Skeletal muscle tissue (tissue), 4 donors: ENCODE measurements around the gene MYO3B. TPM values are rescaled to one million over a fixed set of nuclear protein-coding genes. Genes with fewer than 3 reads are reported as not detected.

Source experiments
- H3K27ac ChIP-seq: one replicate; pipeline ENCODE4 v1.7.0; 2013; ENCODE audit warnings: mild to moderate bottlenecking, low read depth, low read length, inconsistent platforms
- H3K27me3 ChIP-seq, 3 donors: one replicate each; pipeline ENCODE4 v1.7.0; 2013; ENCODE audit warnings: low read length in 3 of 3; ENCODE audit not compliant: control insufficient read depth in 3 of 3, insufficient read depth in 3 of 3
- H3K36me3 ChIP-seq, 3 donors: one replicate each; pipeline ENCODE4 v1.7.0; 2013; ENCODE audit warnings: low read length in 3 of 3; ENCODE audit not compliant: control insufficient read depth in 3 of 3, insufficient read depth in 3 of 3
- H3K4me1 ChIP-seq, 3 donors: one replicate each; pipeline ENCODE4 v1.7.0; 2013; ENCODE audit warnings: low read length in 3 of 3, mild to moderate bottlenecking in 3 of 3; ENCODE audit not compliant: control insufficient read depth in 3 of 3, insufficient read depth in 3 of 3
- H3K4me3 ChIP-seq, 3 donors: one replicate each; pipeline ENCODE4 v1.7.0; 2013; ENCODE audit warnings: low read length in 3 of 3
- H3K9ac ChIP-seq, 3 donors: one replicate each; pipeline ENCODE4 v1.7.0; 2013; ENCODE audit warnings: low read length in 3 of 3, mild to moderate bottlenecking in 3 of 3, moderate library complexity in 2 of 3, low read depth in 1 of 3
- H3K9me3 ChIP-seq, 3 donors: one replicate each; pipeline ENCODE4 v1.7.0; 2013; ENCODE audit warnings: low read length in 3 of 3; ENCODE audit not compliant: control insufficient read depth in 3 of 3
- total RNA-seq: library from RNA; depleted of rRNA; stranded (reverse); fragments of >200 nt; gene quantifications from one replicate; pipeline ENCODE4 v1.2.3, GENCODE V29; 2014
- donor health status: Osteomylitis.

MYO3B gene
- total RNA-seq, 1 donor from 2014 or later, result under 0.01 TPM

DNA sequence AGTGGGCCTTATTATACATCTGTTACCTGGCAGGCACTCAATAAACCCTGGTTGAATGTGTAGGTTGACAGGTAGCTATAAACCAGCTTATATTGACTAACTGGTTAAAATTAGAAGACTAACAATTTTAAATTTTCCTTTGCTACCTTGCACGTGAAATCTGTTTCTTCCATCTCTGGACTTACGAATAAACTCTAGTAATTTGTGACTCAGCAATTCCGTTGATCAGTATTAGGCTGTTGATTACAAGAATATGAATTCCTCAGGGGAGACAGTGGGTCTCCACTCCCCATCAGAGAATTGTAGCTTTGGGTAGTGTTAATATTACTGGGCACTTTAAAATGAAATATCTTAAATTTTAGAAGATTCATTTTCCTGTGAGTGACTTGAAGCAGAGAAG, 399.4 kb downstream of the MYO3B start:
- no peaks in the 10 kb centered on the region for H3K4me1 ChIP-seq
- H3K27me3 ChIP-seq, result no peaks in the 10 kb centered on the region
- H3K27ac ChIP-seq, result no peak overlapping the region
- no peak overlapping the region for H3K4me3 ChIP-seq
- no peaks in the 10 kb centered on the region for H3K36me3 ChIP-seq
- no peak overlapping the region for H3K9ac ChIP-seq
- no peaks in the 10 kb centered on the region for H3K9me3 ChIP-seq

DNA sequence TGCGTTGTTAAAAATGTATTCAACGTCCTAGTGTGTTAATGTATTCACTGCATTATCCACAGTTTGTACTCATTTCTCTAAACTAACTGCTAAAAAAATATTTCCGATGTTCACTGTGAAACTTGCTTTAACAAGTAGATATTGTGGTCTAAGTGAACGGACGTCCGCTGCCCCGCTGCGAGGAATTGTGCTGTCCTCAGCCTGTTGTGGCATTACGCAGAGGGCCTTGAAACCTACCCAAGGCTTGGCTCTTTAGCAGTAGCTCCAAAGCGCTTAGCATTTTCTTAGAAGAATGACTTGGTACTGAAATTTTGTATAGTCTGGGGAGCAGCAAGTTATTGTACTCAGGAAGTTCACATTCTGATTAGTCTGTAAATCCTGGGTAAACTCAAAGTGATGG, 400.7 kb downstream of the MYO3B start:
- Histone ChIP-seq H3K27ac (no peak overlapping the region), H3K9me3 (no peaks in the 10 kb centered on the region), H3K4me1 (no peaks in the 10 kb centered on the region), H3K27me3 (no peaks in the 10 kb centered on the region), H3K36me3 (no peaks in the 10 kb centered on the region), H3K9ac (no peak overlapping the region), H3K4me3 (no peak overlapping the region)

DNA sequence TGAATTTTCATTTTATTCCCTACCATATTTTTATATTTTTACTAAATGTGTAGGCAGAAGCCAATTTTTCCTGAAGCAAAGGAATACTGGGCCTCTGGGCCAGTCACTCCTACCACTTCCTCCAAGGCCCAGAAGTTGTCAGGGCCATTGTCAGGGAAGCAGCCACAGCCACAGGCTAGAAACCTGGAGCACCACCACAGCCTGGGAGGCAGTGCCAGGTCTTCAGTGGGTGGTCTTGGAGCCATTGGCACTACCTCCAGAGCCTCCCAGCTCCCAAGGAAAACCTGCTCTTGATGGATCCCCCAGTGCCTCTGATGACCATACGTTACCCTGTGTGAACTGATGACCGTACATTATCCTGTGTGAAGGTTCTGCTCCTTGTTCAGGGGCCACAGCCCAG, 401.6 kb downstream of the MYO3B start:
- no peaks in the 10 kb centered on the region for H3K4me1 ChIP-seq
- H3K4me3 ChIP-seq, result no peak overlapping the region
- no peaks in the 10 kb centered on the region for H3K9me3 ChIP-seq
- no peak overlapping the region for H3K27ac ChIP-seq
- no peaks in the 10 kb centered on the region for H3K36me3 ChIP-seq
- no peaks in the 10 kb centered on the region for H3K27me3 ChIP-seq
- no peak overlapping the region for H3K9ac ChIP-seq

DNA sequence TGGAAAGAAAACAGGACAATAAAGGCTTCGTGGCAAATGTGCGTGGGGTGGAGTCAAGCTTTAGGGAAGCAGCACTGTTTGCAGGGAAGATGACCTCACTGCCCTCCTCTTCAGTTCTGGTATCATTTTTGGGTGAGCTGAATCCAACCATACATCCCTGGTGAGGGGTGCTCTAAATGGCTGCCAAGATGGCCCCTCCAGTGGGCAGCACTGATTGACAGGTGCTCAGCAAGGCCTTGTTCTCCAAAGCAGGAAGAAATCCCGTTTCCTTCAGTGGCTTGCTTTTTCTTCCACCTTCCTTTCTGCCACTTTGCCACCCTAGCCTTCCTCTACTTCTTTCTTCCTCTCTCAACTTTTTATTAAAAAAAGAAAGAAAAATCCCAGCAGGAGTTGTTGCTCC, 404.4 kb downstream of the MYO3B start:
- H3K27ac ChIP-seq, result no peak overlapping the region
- H3K9ac ChIP-seq, result no peak overlapping the region
- no peaks in the 10 kb centered on the region for H3K27me3 ChIP-seq
- no peaks in the 10 kb centered on the region for H3K9me3 ChIP-seq
- H3K4me1 ChIP-seq, result no peaks in the 10 kb centered on the region
- no peaks in the 10 kb centered on the region for H3K36me3 ChIP-seq
- no peak overlapping the region for H3K4me3 ChIP-seq

DNA sequence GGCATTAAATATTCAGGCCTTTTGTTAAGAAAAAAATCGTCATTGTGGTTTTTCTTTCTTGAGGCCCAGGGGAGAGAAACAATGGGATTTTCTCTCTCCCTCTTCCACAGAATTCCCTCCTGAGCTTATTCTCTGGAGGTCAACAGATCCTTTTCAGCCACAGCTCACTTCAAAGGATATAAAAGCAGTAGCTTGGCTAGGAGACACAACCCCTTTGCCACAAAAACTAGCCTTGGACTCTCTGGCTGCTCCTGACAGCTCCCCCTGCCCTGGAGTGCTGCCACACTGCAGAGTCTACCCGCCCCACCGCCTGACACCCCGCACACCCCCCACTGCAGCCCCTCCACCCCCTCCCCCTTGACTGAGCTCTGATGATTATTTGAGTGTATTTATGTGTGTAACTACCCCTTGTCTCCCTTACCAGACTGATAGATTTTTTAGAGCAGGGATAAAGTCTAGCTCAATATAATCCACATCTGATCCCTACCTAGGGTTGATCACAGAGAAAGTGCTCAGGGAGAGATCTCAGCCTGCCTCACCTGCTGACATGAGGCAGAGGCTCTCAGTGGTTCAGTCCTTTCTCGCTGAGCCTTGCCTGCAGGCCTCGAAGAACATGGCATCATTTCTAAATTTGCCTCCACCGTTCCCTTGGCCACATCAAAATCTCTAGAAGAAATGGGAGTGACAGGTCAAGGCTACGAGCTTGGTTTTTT, 405.0 kb downstream of the MYO3B start:
- Histone ChIP-seq H3K36me3 (no peaks in the 10 kb centered on the region), H3K9me3 (no peaks in the 10 kb centered on the region), H3K27ac (no peak overlapping the region), H3K4me1 (no peaks in the 10 kb centered on the region), H3K4me3 (no peak overlapping the region), H3K27me3 (no peaks in the 10 kb centered on the region), H3K9ac (no peak overlapping the region)

DNA sequence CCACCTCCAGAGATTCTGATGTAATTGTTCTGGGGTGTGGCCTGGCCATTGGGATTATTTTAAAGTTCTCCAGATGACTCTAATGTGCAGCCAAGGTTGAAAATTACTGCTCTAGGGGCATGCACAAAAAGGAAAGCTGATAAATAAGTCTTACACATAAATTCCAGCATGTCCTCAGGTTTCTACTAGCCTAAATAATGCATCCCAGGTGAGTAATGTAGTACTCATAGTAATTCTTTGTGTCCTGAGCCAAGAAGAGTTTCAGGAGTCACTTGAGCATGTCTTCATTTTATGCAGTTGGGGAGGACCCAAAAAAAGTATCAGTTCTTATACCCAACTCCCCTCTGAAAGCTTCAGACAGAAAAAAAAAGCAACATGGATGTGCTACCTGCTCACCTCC, 407.1 kb downstream of the MYO3B start:
- Histone ChIP-seq H3K36me3 (no peaks in the 10 kb centered on the region), H3K27me3 (peaks cover 0 to 2% (median 0%) of the 10 kb centered on the region in 3 donors), H3K4me3 (no peak overlapping the region), H3K4me1 (no peaks in the 10 kb centered on the region), H3K27ac (no peak overlapping the region), H3K9me3 (no peaks in the 10 kb centered on the region), H3K9ac (no peak overlapping the region)

DNA sequence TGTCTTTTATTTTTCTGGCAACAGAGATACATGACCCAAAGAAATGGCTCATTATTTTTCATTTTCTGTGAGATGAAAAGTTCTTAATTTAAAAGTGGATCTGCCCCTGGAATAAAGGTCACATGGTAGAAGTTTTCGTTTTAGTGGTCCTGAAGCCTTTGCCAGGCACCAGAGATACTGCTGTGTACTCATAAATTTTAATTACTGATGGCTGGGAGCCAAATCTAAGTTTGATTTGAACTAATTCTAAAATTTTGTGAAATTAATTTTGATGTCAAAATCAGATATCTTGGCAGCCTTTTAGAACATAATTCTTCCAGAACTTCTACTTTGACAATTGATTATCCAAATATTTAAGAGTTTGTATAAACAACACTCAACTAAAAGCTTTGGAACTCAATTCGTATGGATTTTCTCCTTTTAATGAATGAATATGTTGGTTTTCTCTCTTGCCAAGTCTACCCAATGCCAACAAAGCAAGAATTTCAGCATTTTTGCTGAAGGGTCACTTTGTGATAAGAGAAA, 408.7 kb downstream of the MYO3B start:
- no peak overlapping the region for H3K9ac ChIP-seq
- no peak overlapping the region for H3K27ac ChIP-seq
- no peaks in the 10 kb centered on the region for H3K36me3 ChIP-seq
- no peak overlapping the region for H3K4me3 ChIP-seq
- peaks cover 0 to 2% (median 0%) of the 10 kb centered on the region in 3 donors for H3K27me3 ChIP-seq
- H3K9me3 ChIP-seq, result no peaks in the 10 kb centered on the region
- H3K4me1 ChIP-seq, result no peaks in the 10 kb centered on the region

DNA sequence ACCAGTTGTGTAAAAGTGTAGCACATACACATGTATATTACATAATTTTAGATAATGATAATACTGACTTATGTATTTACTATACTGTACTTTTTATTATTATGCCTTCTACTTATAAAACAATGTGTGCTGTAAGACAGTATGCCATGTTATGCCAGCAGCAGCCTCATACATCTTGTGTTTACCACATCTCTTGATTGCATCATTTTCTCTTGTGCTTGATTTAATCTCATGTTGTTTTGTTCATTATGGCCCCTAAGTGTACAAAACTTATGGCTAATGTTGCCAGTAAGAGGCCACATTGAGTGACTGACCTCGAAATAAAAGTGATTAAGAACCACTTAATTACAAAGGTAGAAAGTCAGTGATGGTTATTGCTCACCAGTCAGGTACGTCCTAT, 409.2 kb downstream of the MYO3B start:
- H3K27me3 ChIP-seq, result peaks cover 0 to 2% (median 0%) of the 10 kb centered on the region in 3 donors
- no peaks in the 10 kb centered on the region for H3K36me3 ChIP-seq
- no peak overlapping the region for H3K9ac ChIP-seq
- no peaks in the 10 kb centered on the region for H3K9me3 ChIP-seq
- no peak overlapping the region for H3K27ac ChIP-seq
- H3K4me3 ChIP-seq, result no peak overlapping the region
- no peaks in the 10 kb centered on the region for H3K4me1 ChIP-seq

DNA sequence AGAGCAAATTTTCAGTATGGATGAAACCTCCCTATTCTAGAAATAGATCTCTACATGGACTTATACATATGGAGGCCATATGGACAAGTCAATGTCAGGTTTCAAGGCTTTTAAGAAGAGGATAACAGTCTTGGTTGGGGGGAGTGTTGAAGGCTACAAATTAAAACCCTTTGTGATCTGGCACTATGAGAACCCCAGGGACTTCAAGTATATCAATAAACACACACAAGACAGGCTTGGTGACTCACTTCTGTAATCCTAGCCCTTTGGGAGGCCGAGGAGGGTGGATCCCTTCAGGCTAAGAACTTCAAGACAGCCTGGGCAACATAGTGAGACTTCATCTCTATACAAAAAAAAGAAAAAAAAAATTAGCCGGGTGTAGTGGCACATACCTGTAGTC, 410.0 kb downstream of the MYO3B start:
- H3K9me3 ChIP-seq, result no peaks in the 10 kb centered on the region
- no peaks in the 10 kb centered on the region for H3K4me1 ChIP-seq
- peaks cover 0 to 2% (median 0%) of the 10 kb centered on the region in 3 donors for H3K27me3 ChIP-seq
- no peaks in the 10 kb centered on the region for H3K36me3 ChIP-seq
- no peak overlapping the region for H3K4me3 ChIP-seq
- no peak overlapping the region for H3K27ac ChIP-seq
- no peak overlapping the region for H3K9ac ChIP-seq

DNA sequence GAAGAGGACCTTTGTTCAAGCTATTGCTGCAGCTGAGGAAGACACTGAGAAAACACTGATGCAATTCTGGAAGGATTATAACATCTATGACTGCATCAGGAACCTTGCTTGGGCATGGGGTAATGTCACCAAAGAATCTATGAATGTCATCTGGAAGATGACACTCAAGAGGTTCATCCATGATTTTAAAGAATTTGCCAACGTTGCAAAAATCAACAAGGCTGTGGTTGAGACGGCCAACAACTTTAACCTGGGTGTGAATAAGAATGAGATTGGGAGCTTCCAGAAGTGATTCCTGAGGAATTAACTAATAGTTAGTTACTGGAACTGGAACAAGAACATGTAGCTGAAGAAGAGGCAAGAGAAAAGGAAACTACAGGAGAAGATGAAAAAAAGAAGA, 410.8 kb downstream of the MYO3B start:
- no peak overlapping the region for H3K27ac ChIP-seq
- H3K9ac ChIP-seq, result no peak overlapping the region
- peaks cover 0 to 2% (median 0%) of the 10 kb centered on the region in 3 donors for H3K27me3 ChIP-seq
- H3K4me1 ChIP-seq, result no peaks in the 10 kb centered on the region
- H3K9me3 ChIP-seq, result no peaks in the 10 kb centered on the region
- no peak overlapping the region for H3K4me3 ChIP-seq
- no peaks in the 10 kb centered on the region for H3K36me3 ChIP-seq
